GM19193 (cell line): ENCODE measurements around the gene VCAN.

Experiments
- POLR2A ChIP-seq: IDR thresholded peaks from 4 replicates; pipeline ENCODE4 v1.6.1; 2011; ENCODE audit not compliant: insufficient read depth, insufficient read length; ENCODE audit errors: extremely low read depth

VCAN gene

DNA sequence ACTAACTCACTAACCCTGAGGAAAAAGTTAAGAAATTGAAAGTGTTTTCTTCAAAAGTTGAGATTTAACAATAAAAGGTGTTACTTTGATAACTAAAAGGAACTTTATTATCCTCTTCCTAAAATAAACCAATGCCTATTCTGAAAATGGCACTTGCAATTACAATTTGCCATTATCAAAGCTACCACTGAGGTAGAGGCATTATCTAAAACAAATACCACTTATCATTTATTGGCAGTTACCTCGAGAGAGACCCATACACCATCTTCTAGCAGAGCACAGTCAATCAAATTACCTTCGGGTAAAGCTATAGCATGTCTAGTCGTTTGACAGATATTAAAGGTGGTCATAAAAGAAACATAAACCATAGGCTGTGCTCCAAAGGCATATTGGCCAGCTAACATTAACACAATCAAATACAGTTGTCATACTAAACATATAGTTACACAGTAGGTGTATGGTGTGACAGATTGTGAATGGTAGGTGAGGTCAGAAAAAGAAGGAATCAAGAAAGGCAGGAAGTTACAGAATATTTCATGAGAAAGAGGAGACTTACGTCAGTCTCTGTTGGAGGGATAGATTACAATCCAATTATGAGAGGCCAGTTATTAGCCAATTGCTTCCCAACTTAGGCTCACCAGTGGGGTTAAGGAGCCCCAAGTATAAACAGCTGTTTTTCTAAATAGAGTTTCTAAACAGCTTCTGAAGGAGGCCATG lies 56.3 kb downstream of the VCAN start:
- no peak for TF ChIP-seq POLR2A

- no peak for TF ChIP-seq POLR2A
These were observed 56.9 kb downstream of the VCAN start for GRCh38 chr5:83528439-83528769.

GRCh38 chr5:83530193-83530592 lies 58.6 kb downstream of the VCAN start:
- TF ChIP-seq POLR2A: no peak

- no peak for TF ChIP-seq POLR2A
These were observed 60.1 kb downstream of the VCAN start for GRCh38 chr5:83531661-83532060.

DNA sequence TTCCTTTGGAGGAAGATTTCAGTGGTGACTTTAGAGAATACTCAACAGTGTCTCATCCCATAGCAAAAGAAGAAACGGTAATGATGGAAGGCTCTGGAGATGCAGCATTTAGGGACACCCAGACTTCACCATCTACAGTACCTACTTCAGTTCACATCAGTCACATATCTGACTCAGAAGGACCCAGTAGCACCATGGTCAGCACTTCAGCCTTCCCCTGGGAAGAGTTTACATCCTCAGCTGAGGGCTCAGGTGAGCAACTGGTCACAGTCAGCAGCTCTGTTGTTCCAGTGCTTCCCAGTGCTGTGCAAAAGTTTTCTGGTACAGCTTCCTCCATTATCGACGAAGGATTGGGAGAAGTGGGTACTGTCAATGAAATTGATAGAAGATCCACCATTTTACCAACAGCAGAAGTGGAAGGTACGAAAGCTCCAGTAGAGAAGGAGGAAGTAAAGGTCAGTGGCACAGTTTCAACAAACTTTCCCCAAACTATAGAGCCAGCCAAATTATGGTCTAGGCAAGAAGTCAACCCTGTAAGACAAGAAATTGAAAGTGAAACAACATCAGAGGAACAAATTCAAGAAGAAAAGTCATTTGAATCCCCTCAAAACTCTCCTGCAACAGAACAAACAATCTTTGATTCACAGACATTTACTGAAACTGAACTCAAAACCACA lies 67.4 kb downstream of the VCAN start:
- no peak for TF ChIP-seq POLR2A

DNA sequence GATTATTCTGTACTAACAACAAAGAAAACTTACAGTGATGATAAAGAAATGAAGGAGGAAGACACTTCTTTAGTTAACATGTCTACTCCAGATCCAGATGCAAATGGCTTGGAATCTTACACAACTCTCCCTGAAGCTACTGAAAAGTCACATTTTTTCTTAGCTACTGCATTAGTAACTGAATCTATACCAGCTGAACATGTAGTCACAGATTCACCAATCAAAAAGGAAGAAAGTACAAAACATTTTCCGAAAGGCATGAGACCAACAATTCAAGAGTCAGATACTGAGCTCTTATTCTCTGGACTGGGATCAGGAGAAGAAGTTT lies 67.9 kb downstream of the VCAN start:
- no peak for TF ChIP-seq POLR2A

- no peak for TF ChIP-seq POLR2A
These were observed 68.6 kb downstream of the VCAN start for GRCh38 chr5:83540105-83540504.

DNA sequence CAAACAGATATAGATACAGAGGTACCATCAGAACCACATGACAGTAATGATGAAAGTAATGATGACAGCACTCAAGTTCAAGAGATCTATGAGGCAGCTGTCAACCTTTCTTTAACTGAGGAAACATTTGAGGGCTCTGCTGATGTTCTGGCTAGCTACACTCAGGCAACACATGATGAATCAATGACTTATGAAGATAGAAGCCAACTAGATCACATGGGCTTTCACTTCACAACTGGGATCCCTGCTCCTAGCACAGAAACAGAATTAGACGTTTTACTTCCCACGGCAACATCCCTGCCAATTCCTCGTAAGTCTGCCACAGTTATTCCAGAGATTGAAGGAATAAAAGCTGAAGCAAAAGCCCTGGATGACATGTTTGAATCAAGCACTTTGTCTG lies 69.2 kb downstream of the VCAN start:
- no peak for TF ChIP-seq POLR2A

- no peak for TF ChIP-seq POLR2A
These were observed 71.3 kb downstream of the VCAN start for GRCh38 chr5:83542839-83543238.

GRCh38 chr5:83543898-83544297 lies 72.4 kb downstream of the VCAN start:
- TF ChIP-seq POLR2A: no peak

- TF ChIP-seq POLR2A: no peak
These were observed 75.6 kb downstream of the VCAN start for GRCh38 chr5:83547161-83547560.

DNA sequence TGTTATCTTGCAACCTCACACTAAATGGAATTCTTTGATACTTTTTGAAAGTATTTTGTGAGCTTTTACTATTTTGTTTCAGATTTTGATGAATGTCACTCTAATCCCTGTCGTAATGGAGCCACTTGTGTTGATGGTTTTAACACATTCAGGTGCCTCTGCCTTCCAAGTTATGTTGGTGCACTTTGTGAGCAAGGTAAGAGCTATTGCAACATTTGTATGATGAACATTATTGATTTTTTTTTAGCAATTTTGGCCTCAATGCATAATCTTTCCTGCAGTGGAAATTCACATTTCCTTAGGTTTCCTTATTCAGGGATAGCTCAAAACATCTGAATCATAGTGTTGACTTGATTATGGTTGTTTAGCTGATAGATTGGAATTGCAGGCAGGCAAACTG lies 76.3 kb downstream of the VCAN start:
- no peak for TF ChIP-seq POLR2A

- TF ChIP-seq POLR2A: no peak
These were observed 77.0 kb downstream of the VCAN start for GRCh38 chr5:83548581-83548980.

DNA sequence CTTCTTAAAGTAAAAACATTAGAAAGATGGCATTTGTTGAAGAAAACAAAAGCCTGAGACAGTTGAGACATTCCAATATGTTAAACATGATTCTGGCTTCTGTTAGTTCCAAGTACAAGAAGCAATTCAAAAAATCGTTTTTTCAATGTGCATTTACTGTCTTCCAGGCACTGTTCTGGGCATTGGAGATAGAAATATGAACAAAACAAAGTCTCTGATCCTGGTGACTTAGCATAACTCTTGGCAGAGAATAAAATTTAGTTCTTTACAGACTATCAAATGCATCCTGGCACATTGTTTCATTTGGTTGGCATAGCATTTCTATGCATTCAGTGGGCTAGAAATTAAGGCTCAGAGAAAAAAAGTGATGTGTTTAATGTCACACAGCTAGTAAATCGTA lies 77.5 kb downstream of the VCAN start:
- no peak for TF ChIP-seq POLR2A

DNA sequence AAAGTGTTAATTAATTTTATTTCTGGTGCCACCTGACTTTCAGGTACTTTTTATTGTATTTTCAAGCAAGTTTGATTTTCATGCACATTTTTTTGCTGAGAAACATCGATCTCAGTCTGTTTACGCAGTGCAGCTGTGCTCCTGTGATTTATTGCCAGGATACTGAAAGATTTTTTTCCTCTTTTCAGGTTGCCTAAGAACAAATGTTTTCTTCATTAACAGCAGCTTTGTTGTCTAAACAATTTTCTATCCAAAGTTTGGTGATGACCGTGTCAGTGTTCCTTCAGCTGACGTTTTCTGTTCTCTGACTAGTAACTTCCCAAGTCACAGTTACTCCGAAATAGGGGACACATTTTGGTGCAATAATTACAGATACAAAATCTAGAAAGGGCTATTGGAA lies 78.1 kb downstream of the VCAN start:
- no peak for TF ChIP-seq POLR2A

DNA sequence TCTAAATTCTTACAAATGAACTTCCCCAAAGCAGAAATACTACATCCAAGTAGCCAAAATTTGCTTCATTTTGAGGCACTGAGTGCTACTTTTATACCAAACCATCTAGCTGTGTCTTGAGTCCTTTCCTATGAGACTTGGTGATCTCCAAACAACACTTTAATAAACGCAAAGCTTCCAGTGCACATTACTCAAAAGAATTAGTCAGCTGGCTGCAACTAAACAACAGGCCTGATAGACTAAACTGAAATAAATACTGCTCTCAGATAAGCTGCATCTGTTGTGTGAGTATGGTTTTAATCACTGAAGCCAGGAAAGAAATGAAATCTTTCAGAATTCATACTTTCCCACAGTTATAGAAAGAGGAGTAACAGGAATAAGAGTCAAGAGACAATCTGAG lies 80.3 kb downstream of the VCAN start:
- no peak for TF ChIP-seq POLR2A

GRCh38 chr5:83552275-83552674 lies 80.7 kb downstream of the VCAN start:
- no peak for TF ChIP-seq POLR2A

DNA sequence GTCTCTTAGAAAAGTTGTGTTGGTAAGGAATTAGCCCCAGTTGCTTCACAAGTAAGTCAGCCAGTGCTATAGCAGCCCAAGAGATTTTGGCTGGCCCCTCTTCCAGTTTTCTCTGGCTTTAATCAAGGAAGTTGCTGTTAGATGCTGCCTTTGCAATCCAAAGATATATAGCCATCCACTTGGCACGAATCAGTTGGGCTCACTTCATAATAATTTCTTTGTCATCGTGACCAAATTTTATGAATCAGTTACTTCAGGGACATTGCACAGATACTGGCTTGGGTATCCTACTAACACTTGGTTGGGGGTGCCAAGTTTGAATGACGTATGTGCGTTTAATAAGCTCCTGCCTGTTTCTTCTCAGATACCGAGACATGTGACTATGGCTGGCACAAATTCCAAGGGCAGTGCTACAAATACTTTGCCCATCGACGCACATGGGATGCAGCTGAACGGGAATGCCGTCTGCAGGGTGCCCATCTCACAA lies 81.5 kb downstream of the VCAN start:
- TF ChIP-seq POLR2A: no peak

DNA sequence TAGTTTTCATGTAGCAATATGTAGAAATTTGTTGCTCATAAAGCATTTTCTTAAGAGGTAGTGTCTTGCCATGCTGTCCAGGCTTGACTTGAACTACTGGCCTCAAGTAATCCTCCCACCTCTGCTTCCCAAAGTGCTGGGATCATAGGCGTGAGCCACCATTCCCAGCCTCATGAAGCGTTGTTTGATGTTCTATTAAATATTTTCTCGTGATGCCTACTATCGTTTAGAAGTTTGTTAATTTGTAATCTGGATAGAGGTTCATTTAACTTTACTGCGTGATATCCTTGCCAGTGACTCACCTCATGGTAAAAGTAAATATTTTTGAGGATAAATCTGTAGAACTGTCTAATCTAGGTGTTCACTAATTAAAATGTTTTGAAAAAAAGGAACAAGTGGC lies 82.6 kb downstream of the VCAN start:
- no peak for TF ChIP-seq POLR2A
